GM12878 (cell line): ENCODE data around the gene DPYSL4. TPM values are rescaled to one million over a fixed set of nuclear protein-coding genes. Genes with fewer than 3 reads are reported as not detected.

Experiments
- ATAC-seq: fragments of 200-7000 bp; cut with Tn5 transposase; 3 replicates; pipeline ENCODE4 v1.9.1; 2020; ENCODE audit warnings: mild to moderate bottlenecking, moderate library complexity
- BruUV-seq: library from RNA; stranded (reverse); fragments of 400-500 nt; replicated peaks from 2 replicates; lab custom pipeline; 2021; lab: Mats Ljungman, UMichigan
- CTCF ChIA-PET: fragments of 300-600 bp; sonication (Branson Sonifier 250); formaldehyde crosslinking; extraction: SDS; loops from one replicate; lab custom pipeline; 2021; ENCODE audit warnings: inconsistent platforms; lab: Yijun Ruan, JAX
- POLR2A ChIA-PET: fragments of 350-600 bp; formaldehyde crosslinking; extraction: SDS; loops from one replicate; lab custom pipeline; 2021; ENCODE audit warnings: inconsistent platforms; lab: Charles Lee
- RAD21 ChIA-PET: fragments of 300-600 bp; sonication (Branson Sonifier 250); formaldehyde crosslinking; loops from one replicate; lab custom pipeline; 2023; ENCODE audit warnings: antibody characterized with exemption; ENCODE audit not compliant: unreplicated experiment; lab: Charles Lee
- SMC1A ChIA-PET: fragments of 300-600 bp; sonication (Branson Sonifier 250); formaldehyde crosslinking; loops from one replicate; lab custom pipeline; 2023; ENCODE audit not compliant: unreplicated experiment, uncharacterized antibody; lab: Charles Lee
- DNase-seq: peaks from one replicate; pipeline ENCODE4 v3.0.0-alpha.2; 2011; ENCODE audit warnings: low read depth, low spot score
- FAIRE-seq: peaks from 3 replicates; lab custom pipeline; 2011; peaks lifted over from hg19 to GRCh38; lab: Jason Lieb, UNC
- H2AFZ ChIP-seq: 2 replicates; pipeline ENCODE4 v1.6.0; 2011; ENCODE audit warnings: low read depth, low read length, control low read depth; ENCODE audit not compliant: control insufficient read depth
- H3K27ac ChIP-seq: 2 replicates; pipeline ENCODE4 v1.5.1; 2011; ENCODE audit warnings: control low read depth; ENCODE audit not compliant: control insufficient read depth, insufficient read depth
- H3K27me3 ChIP-seq, 2 experiments: replicated peaks in 1 of 2; 2 replicates each; pipeline versions ENCODE4 v1.6.0 to v1.6.1; 2011; ENCODE audit warnings: low read length in 1 of 2; ENCODE audit not compliant: control insufficient read depth in 2 of 2, insufficient read depth in 2 of 2
- H3K36me3 ChIP-seq, 2 experiments: 2 replicates each; pipeline ENCODE4 v1.5.1; 2011; ENCODE audit warnings: low read length in 1 of 2; ENCODE audit not compliant: control insufficient read depth in 2 of 2, insufficient read depth in 2 of 2
- H3K4me1 ChIP-seq: 2 replicates; pipeline ENCODE4 v1.6.1; 2011; ENCODE audit warnings: mild to moderate bottlenecking, low read length, moderate library complexity, mixed read lengths; ENCODE audit not compliant: control insufficient read depth, insufficient read depth
- H3K4me2 ChIP-seq: 2 replicates; pipeline ENCODE4 v1.6.0; 2011; ENCODE audit warnings: control low read depth; ENCODE audit not compliant: control insufficient read depth, insufficient read depth
- H3K4me3 ChIP-seq: fragments of 200-600 bp; sonication (generic); 2 replicates; pipeline ENCODE4 v1.5.1; 2016
- H3K79me2 ChIP-seq: 2 replicates; pipeline ENCODE4 v1.6.0; 2011; ENCODE audit warnings: low read length; ENCODE audit not compliant: control insufficient read depth, insufficient read depth
- H3K9ac ChIP-seq: 2 replicates; pipeline ENCODE4 v1.8.0; 2011; ENCODE audit warnings: low read length, control low read depth, mixed read lengths; ENCODE audit not compliant: control insufficient read depth, insufficient read depth
- H3K9me3 ChIP-seq: replicated peaks from 3 replicates; pipeline ENCODE4 v1.5.1; 2011; ENCODE audit warnings: mild to moderate bottlenecking, low read length; ENCODE audit not compliant: control insufficient read depth, insufficient read depth
- H4K20me1 ChIP-seq: 2 replicates; pipeline ENCODE4 v1.6.0; 2011; ENCODE audit not compliant: control insufficient read depth, insufficient read depth
- ATF7 ChIP-seq: fragments of 450-650 bp; IDR thresholded peaks from 2 replicates; pipeline ENCODE4 v1.6.1; 2016; ENCODE audit warnings: low read depth, mild to moderate bottlenecking
- CHD4 ChIP-seq: fragments of 200-600 bp; sonication (generic); IDR thresholded peaks from 2 replicates; pipeline ENCODE4 v1.6.1; 2016; ENCODE audit warnings: mild to moderate bottlenecking
- PAX5 ChIP-seq: IDR thresholded peaks from 2 replicates; pipeline ENCODE4 v1.6.1; 2011; ENCODE audit warnings: low read depth, low read length, borderline replicate concordance
- POU2F2 ChIP-seq: IDR thresholded peaks from 3 replicates; pipeline ENCODE4 v1.6.1; 2011; ENCODE audit warnings: low read depth, mild to moderate bottlenecking, low read length, borderline replicate concordance
- ZNF622 ChIP-seq: fragments of 450-650 bp; IDR thresholded peaks from 2 replicates; pipeline ENCODE4 v1.6.1; 2017; ENCODE audit warnings: mild to moderate bottlenecking, inconsistent platforms
- ZSCAN29 ChIP-seq: fragments of 450-650 bp; IDR thresholded peaks from 2 replicates; pipeline ENCODE4 v1.6.1; 2017; ENCODE audit warnings: mild to moderate bottlenecking, moderate library complexity
- WGBS: methylation state at CpG from one replicate; pipeline ENCODE4 v1.1.6; 2016; ENCODE audit warnings: low lambda C conversion rate; ENCODE audit not compliant: insufficient replicate concordance, insufficient coverage; ENCODE audit errors: missing lambda C conversion rate; 5-methylcytosine and 5-hydroxymethylcytosine counted together
- in situ Hi-C: fragments of 300-500 bp; cut with MboI; formaldehyde crosslinking; loops from 9 replicates; pipeline ENCODE4 v1.14.3; 2018; ENCODE audit warnings: mixed read lengths
- intact Hi-C: fragments of 100-400 bp; cut with micrococcal nuclease; formaldehyde crosslinking; loops from one replicate; pipeline ENCODE4 v1.14.2; 2022; ENCODE audit not compliant: unreplicated experiment
- polyA plus RNA-seq, 11 experiments: library from polyadenylated mRNA; depleted of rRNA in 4 of 11; unstranded in 6 of 11; stranded (reverse) in 5 of 11; fragments of >200 nt; fragmentation: Nextera tagmentation in 4 of 11; fragmentation: Illumina TruSeq in 1 of 11; extraction: Ambion mirVana in 4 of 11; extraction: Trizol in 1 of 11; gene quantifications; 1 replicate in 1 of 11; 2 replicates in 10 of 11; pipeline versions ENCODE4 v1.2.1 to v1.2.3, GENCODE V29; 2011 to 2016; ENCODE audit warnings: inconsistent platforms in 2 of 11, missing spikeins in 2 of 11, low read depth in 1 of 11
- total RNA-seq, 4 experiments: library from RNA; depleted of rRNA in 3 of 4; stranded (reverse); fragments of >200 nt in 3 of 4; fragmentation: Illumina TruSeq in 1 of 4; extraction: Trizol in 1 of 4; gene quantifications; 2 replicates each; pipeline versions ENCODE4 v1.2.1 to v1.2.3, GENCODE V29; 2013 to 2021
- TF ChIP-seq, protein P1 (sequence below): fragments of 450-650 bp; formaldehyde crosslinking; IDR thresholded peaks from 2 replicates; pipeline ENCODE4 v1.4.0; 2020; ENCODE audit warnings: mild to moderate bottlenecking, moderate library complexity
- TF ChIP-seq, protein P2 (sequence below): IDR thresholded peaks from 2 replicates; pipeline ENCODE4 v1.6.1; 2012; ENCODE audit warnings: low read depth, low read length, improper control_type of control experiment

The DPYSL4 gene
- total and polyA plus RNA-seq, 10 of the 15 experiments (the other 5 are each of a cell fraction or from before 2014, with no cell fraction given): 0.10 to 0.21 TPM; not detected in 8

- POLR2A ChIA-PET: no interaction called here
These were observed 40.0 kb downstream of the DPYSL4 start for GRCh38 chr10:132226586-132227405.

More at GRCh38 chr10:132226586-132227405, 40.0 kb downstream of the DPYSL4 start:
- Histone ChIP-seq H3K36me3 (no peaks in the 10 kb centered on the region), H3K9ac (no peak overlapping the region), H3K4me2 (no peak overlapping the region), H4K20me1 (no peaks in the 10 kb centered on the region), H3K4me3 (no peak overlapping the region), H3K27me3 (no peaks in the 10 kb centered on the region), H3K9me3 (no peaks in the 10 kb centered on the region), H2AFZ (no peak overlapping the region), H3K79me2 (no peaks in the 10 kb centered on the region), H3K27ac (no peak overlapping the region), H3K4me1 (no peaks in the 10 kb centered on the region; the same call in 1 of the 2 replicates)
- RAD21 ChIA-PET: no interaction called here
- WGBS: 48% methylated on average over 21 of the region's 27 CpGs
- SMC1A ChIA-PET: no interaction called here
- FAIRE-seq: no peak
- DNase-seq: no peak
- in situ Hi-C loops: loop anchor here (10.0 kb wide), 1 partner anchor 408 kb away; no protein-coding TSS in a partner anchor
- TF ChIP-seq ZNF622 (no peak), POU2F2 (no peak), CHD4 (no peak), ATF7 (no peak), PAX5 (no peak), ZSCAN29 (no peak)
- TF ChIP-seq, protein P1, sequence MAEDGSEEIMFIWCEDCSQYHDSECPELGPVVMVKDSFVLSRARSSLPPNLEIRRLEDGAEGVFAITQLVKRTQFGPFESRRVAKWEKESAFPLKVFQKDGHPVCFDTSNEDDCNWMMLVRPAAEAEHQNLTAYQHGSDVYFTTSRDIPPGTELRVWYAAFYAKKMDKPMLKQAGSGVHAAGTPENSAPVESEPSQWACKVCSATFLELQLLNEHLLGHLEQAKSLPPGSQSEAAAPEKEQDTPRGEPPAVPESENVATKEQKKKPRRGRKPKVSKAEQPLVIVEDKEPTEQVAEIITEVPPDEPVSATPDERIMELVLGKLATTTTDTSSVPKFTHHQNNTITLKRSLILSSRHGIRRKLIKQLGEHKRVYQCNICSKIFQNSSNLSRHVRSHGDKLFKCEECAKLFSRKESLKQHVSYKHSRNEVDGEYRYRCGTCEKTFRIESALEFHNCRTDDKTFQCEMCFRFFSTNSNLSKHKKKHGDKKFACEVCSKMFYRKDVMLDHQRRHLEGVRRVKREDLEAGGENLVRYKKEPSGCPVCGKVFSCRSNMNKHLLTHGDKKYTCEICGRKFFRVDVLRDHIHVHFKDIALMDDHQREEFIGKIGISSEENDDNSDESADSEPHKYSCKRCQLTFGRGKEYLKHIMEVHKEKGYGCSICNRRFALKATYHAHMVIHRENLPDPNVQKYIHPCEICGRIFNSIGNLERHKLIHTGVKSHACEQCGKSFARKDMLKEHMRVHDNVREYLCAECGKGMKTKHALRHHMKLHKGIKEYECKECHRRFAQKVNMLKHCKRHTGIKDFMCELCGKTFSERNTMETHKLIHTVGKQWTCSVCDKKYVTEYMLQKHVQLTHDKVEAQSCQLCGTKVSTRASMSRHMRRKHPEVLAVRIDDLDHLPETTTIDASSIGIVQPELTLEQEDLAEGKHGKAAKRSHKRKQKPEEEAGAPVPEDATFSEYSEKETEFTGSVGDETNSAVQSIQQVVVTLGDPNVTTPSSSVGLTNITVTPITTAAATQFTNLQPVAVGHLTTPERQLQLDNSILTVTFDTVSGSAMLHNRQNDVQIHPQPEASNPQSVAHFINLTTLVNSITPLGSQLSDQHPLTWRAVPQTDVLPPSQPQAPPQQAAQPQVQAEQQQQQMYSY (CRISPR knock-in tag): no peak
- TF ChIP-seq, protein P2, sequence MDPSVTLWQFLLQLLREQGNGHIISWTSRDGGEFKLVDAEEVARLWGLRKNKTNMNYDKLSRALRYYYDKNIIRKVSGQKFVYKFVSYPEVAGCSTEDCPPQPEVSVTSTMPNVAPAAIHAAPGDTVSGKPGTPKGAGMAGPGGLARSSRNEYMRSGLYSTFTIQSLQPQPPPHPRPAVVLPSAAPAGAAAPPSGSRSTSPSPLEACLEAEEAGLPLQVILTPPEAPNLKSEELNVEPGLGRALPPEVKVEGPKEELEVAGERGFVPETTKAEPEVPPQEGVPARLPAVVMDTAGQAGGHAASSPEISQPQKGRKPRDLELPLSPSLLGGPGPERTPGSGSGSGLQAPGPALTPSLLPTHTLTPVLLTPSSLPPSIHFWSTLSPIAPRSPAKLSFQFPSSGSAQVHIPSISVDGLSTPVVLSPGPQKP: no peak
- no peak for ATAC-seq
- CTCF ChIA-PET: interaction anchor here (0.7 kb wide), 1 partner anchor 536 kb away, joined by 3 read pairs; no protein-coding TSS in a partner anchor
- no TSS peak for BruUV-seq
- intact Hi-C loops: no loop called here
